ENCODE data around the gene HOMER1.

The HOMER1 gene

GRCh38 chr5:79486116-79486515, 27.8 kb downstream of the HOMER1 start:
- no peak for TF ChIP-seq FOXA1 (IDR thresholded peaks at IDR 0.05)
- no peak for TF ChIP-seq SUZ12 (IDR thresholded peaks at IDR 0.05)
- no peak for TF ChIP-seq HDGF (IDR thresholded peaks at IDR 0.05; ENCODE audit: borderline replicate concordance)
- TF ChIP-seq ARNT (IDR thresholded peaks at IDR 0.05), result no peak
- TF ChIP-seq LEF1 (IDR thresholded peaks at IDR 0.05; ENCODE audit: borderline replicate concordance), result no peak
- TF ChIP-seq FOXM1 (IDR thresholded peaks at IDR 0.05; ENCODE audit: borderline replicate concordance), result no peak
- TF ChIP-seq NFRKB (IDR thresholded peaks at IDR 0.05), result no peak
- no peak for TF ChIP-seq FOXK2 (IDR thresholded peaks at IDR 0.05)
- no peak for TF ChIP-seq CTBP1 (IDR thresholded peaks at IDR 0.05; ENCODE audit: borderline replicate concordance)
- no peak for TF ChIP-seq BHLHE40 (IDR thresholded peaks at IDR 0.05; ENCODE audit: borderline replicate concordance)
- ChIA-PET CTCF (interaction anchor here (0.6 kb wide), 2 partner anchors 11 to 1767 kb away, joined by 3 read pairs; no protein-coding TSS in a partner anchor), POLR2A (interaction anchor here (0.9 to 1.6 kb wide), 2 partner anchors 25 to 28 kb away, joined by 3 to 8 read pairs; partner anchors contain the start of gene HOMER1)
- no peak for DNase-seq (ENCODE audit: extremely low spot score)

GRCh38 chr5:79484731-79485130, 29.2 kb downstream of the HOMER1 start:
- TF ChIP-seq FOXK2 (IDR thresholded peaks at IDR 0.05) (no peak), TARDBP (IDR thresholded peaks at IDR 0.05) (no peak), BHLHE40 (IDR thresholded peaks at IDR 0.05; ENCODE audit: borderline replicate concordance) (no peak), ZNF384 (IDR thresholded peaks at IDR 0.05) (no peak), PKNOX1 (IDR thresholded peaks at IDR 0.05) (no peak), LEF1 (IDR thresholded peaks at IDR 0.05; ENCODE audit: borderline replicate concordance) (no peak), FOXA1 (IDR thresholded peaks at IDR 0.05) (no peak), ELF4 (IDR thresholded peaks at IDR 0.05) (no peak), CTBP1 (IDR thresholded peaks at IDR 0.05; ENCODE audit: borderline replicate concordance) (no peak), L3MBTL2 (conservative IDR thresholded peaks at IDR 0.05) (no peak), SUZ12 (IDR thresholded peaks at IDR 0.05) (no peak), FOXM1 (IDR thresholded peaks at IDR 0.05; ENCODE audit: borderline replicate concordance) (no peak), ARNT (IDR thresholded peaks at IDR 0.05) (no peak), NFRKB (IDR thresholded peaks at IDR 0.05) (no peak)
- CTCF ChIA-PET, result no interaction called here
- DNase-seq (ENCODE audit: extremely low spot score), result no peak
- POLR2A ChIA-PET, result interaction anchor here (1.6 kb wide), 1 partner anchor 30 kb away, joined by 8 read pairs; the partner anchor contains the start of gene HOMER1

- ChIA-PET CTCF (interaction anchor here (1.4 kb wide), 1 partner anchor 17 kb away, joined by 3 read pairs; no protein-coding TSS in a partner anchor), POLR2A (interaction anchor here (1.4 kb wide), 1 partner anchor 33 kb away, joined by 3 read pairs; the partner anchor contains the start of gene HOMER1)
- no peak for DNase-seq (ENCODE audit: extremely low spot score)
Observed at GRCh38 chr5:79481574-79481973, 32.4 kb downstream of the HOMER1 start.

GRCh38 chr5:79480991-79481390, 32.9 kb downstream of the HOMER1 start:
- TF ChIP-seq FOXA1 (IDR thresholded peaks at IDR 0.05), result no peak
- no peak for TF ChIP-seq ELF4 (IDR thresholded peaks at IDR 0.05)
- TF ChIP-seq FOXM1 (IDR thresholded peaks at IDR 0.05; ENCODE audit: borderline replicate concordance), result no peak
- no peak for TF ChIP-seq L3MBTL2 (conservative IDR thresholded peaks at IDR 0.05)
- TF ChIP-seq FOXK2 (IDR thresholded peaks at IDR 0.05), result no peak
- no peak for TF ChIP-seq SP1 (IDR thresholded peaks at IDR 0.05)
- no peak for TF ChIP-seq CTBP1 (IDR thresholded peaks at IDR 0.05; ENCODE audit: borderline replicate concordance)
- no peak for TF ChIP-seq LEF1 (IDR thresholded peaks at IDR 0.05; ENCODE audit: borderline replicate concordance)
- TF ChIP-seq NFRKB (IDR thresholded peaks at IDR 0.05), result no peak
- no peak for TF ChIP-seq HDGF (IDR thresholded peaks at IDR 0.05; ENCODE audit: borderline replicate concordance)
- TF ChIP-seq BHLHE40 (IDR thresholded peaks at IDR 0.05; ENCODE audit: borderline replicate concordance), result no peak
- TF ChIP-seq PKNOX1 (IDR thresholded peaks at IDR 0.05), result no peak
- TF ChIP-seq ARNT (IDR thresholded peaks at IDR 0.05), result no peak
- TF ChIP-seq ZNF384 (IDR thresholded peaks at IDR 0.05), result no peak
- no peak for TF ChIP-seq SUZ12 (IDR thresholded peaks at IDR 0.05)
- no peak for TF ChIP-seq TARDBP (IDR thresholded peaks at IDR 0.05)
- no peak for DNase-seq (ENCODE audit: extremely low spot score)
- ChIA-PET POLR2A (interaction anchor here (1.4 kb wide), 1 partner anchor 33 kb away, joined by 3 read pairs; the partner anchor contains the start of gene HOMER1), CTCF (no interaction called here)

More at GRCh38 chr5:79481574-79481973, 32.4 kb downstream of the HOMER1 start:
- TF ChIP-seq NFRKB (IDR thresholded peaks at IDR 0.05) (no peak), ZNF384 (IDR thresholded peaks at IDR 0.05) (no peak), SUZ12 (IDR thresholded peaks at IDR 0.05) (no peak), CTBP1 (IDR thresholded peaks at IDR 0.05; ENCODE audit: borderline replicate concordance) (no peak), PKNOX1 (IDR thresholded peaks at IDR 0.05) (no peak), FOXA1 (IDR thresholded peaks at IDR 0.05) (no peak), HDGF (IDR thresholded peaks at IDR 0.05; ENCODE audit: borderline replicate concordance) (no peak), FOXK2 (IDR thresholded peaks at IDR 0.05) (no peak), L3MBTL2 (conservative IDR thresholded peaks at IDR 0.05) (no peak), TARDBP (IDR thresholded peaks at IDR 0.05) (no peak)

GRCh38 chr5:79475152-79475466, 38.8 kb downstream of the HOMER1 start:
- TF ChIP-seq FOXA1 (IDR thresholded peaks at IDR 0.05), result no peak
- no peak for TF ChIP-seq HDGF (IDR thresholded peaks at IDR 0.05; ENCODE audit: borderline replicate concordance)
- no peak for TF ChIP-seq ARNT (IDR thresholded peaks at IDR 0.05)
- TF ChIP-seq L3MBTL2 (conservative IDR thresholded peaks at IDR 0.05), result no peak
- no peak for TF ChIP-seq CTBP1 (IDR thresholded peaks at IDR 0.05; ENCODE audit: borderline replicate concordance)
- TF ChIP-seq BHLHE40 (IDR thresholded peaks at IDR 0.05; ENCODE audit: borderline replicate concordance), result no peak
- no peak for TF ChIP-seq TARDBP (IDR thresholded peaks at IDR 0.05)
- TF ChIP-seq ZNF384 (IDR thresholded peaks at IDR 0.05), result no peak
- no peak for TF ChIP-seq FOXK2 (IDR thresholded peaks at IDR 0.05)
- no peak for TF ChIP-seq PKNOX1 (IDR thresholded peaks at IDR 0.05)
- TF ChIP-seq LEF1 (IDR thresholded peaks at IDR 0.05; ENCODE audit: borderline replicate concordance), result no peak
- TF ChIP-seq NFRKB (IDR thresholded peaks at IDR 0.05), result no peak
- no peak for TF ChIP-seq ELF4 (IDR thresholded peaks at IDR 0.05)
- no peak for TF ChIP-seq SUZ12 (IDR thresholded peaks at IDR 0.05)
- TF ChIP-seq SP1 (IDR thresholded peaks at IDR 0.05), result no peak
- no peak for TF ChIP-seq FOXM1 (IDR thresholded peaks at IDR 0.05; ENCODE audit: borderline replicate concordance)
- CTCF ChIA-PET, result no interaction called here
- no peak for DNase-seq (ENCODE audit: extremely low spot score)
- POLR2A ChIA-PET, result no interaction called here
